Occipital lobe (tissue), 2 donors: Measurements from ENCODE around the gene PTPN12. TPM values are rescaled to one million over a fixed set of nuclear protein-coding genes. Genes with fewer than 3 reads are reported as not detected.
"Not testable (repeated sequence)": the region's sequence is repeated elsewhere in the genome, so short reads cannot be mapped to it uniquely, and the experiment has no call there.

Experiments
- DNase-seq: peaks from one replicate; lab custom pipeline; 2025; lab: John Stamatoyannopoulos, UW
- total RNA-seq: library from RNA; depleted of rRNA; stranded (reverse); fragments of >200 nt; gene quantifications from one replicate; pipeline ENCODE4 v1.2.3, GENCODE V29; 2014

PTPN12 gene
- total RNA-seq, 1 donor from 2014 or later: 136 TPM

GRCh38 chr7:77538281-77539212, 1.5 kb downstream of the PTPN12 start:
- peak; percentile 59 for DNase-seq

- no peak for DNase-seq
Measured at GRCh38 chr7:77540402-77540822, 3.3 kb downstream of the PTPN12 start.

GRCh38 chr7:77540993-77541392, 3.9 kb downstream of the PTPN12 start:
- not testable (repeated sequence) for DNase-seq

- no peak for DNase-seq
Measured at GRCh38 chr7:77542409-77542808, 5.3 kb downstream of the PTPN12 start.

- DNase-seq: no peak
Measured at GRCh38 chr7:77542895-77543294, 5.8 kb downstream of the PTPN12 start.

GRCh38 chr7:77543910-77544309, 6.8 kb downstream of the PTPN12 start:
- no peak for DNase-seq

GRCh38 chr7:77544518-77544917, 7.4 kb downstream of the PTPN12 start:
- DNase-seq: no peak

GRCh38 chr7:77548206-77548605, 11.1 kb downstream of the PTPN12 start:
- DNase-seq: no peak

GRCh38 chr7:77549106-77549870, 12.2 kb downstream of the PTPN12 start:
- no peak for DNase-seq

- DNase-seq: no peak
Measured at GRCh38 chr7:77550586-77550985, 13.5 kb downstream of the PTPN12 start.

- no peak for DNase-seq
Measured at GRCh38 chr7:77553123-77553522, 16.0 kb downstream of the PTPN12 start.

GRCh38 chr7:77558284-77558967, 21.3 kb downstream of the PTPN12 start:
- DNase-seq: no peak

GRCh38 chr7:77561352-77561751, 24.3 kb downstream of the PTPN12 start:
- no peak for DNase-seq

GRCh38 chr7:77563275-77563674, 26.2 kb downstream of the PTPN12 start:
- no peak for DNase-seq

GRCh38 chr7:77565917-77566316, 28.8 kb downstream of the PTPN12 start:
- no peak for DNase-seq

GRCh38 chr7:77566421-77566820, 29.3 kb downstream of the PTPN12 start:
- DNase-seq: no peak

- no peak for DNase-seq
Measured at GRCh38 chr7:77569514-77570232, 32.6 kb downstream of the PTPN12 start.

GRCh38 chr7:77570330-77571011, 33.4 kb downstream of the PTPN12 start:
- no peak for DNase-seq

GRCh38 chr7:77571801-77572200, 34.7 kb downstream of the PTPN12 start:
- DNase-seq: no peak

GRCh38 chr7:77575187-77575586, 38.1 kb downstream of the PTPN12 start:
- no peak for DNase-seq

GRCh38 chr7:77576856-77577255, 39.8 kb downstream of the PTPN12 start:
- DNase-seq: no peak
